Inflammatory macrophage treated with lipopolysaccharide for 1 hour (primary cell): ENCODE data around the gene TIPRL.

Experiments
- DNase-seq, 2 donors: peaks; one replicate each; pipeline ENCODE4 v3.0.0-alpha.2; 2020 to 2022

TIPRL gene

DNA sequence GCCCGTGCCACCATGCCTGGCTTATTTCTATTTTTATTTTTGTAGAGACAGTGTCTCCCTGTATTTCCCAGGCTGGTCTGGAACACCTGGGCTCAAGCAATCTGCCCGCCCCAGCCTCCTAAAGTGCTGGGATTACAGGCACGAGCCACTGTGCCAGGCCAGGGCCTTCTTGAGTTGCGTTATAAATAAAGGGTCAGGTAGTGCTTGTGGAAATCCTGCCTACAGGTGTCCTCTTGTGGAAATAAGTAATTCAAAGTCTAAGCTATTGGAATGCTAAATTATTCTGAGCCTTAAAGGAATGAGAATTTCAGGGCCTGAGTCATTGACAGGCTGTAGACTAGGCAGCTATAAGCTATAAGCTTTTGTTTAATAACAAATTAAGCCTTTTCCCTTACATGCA lies 38.9 kb downstream of the TIPRL start:
- DNase-seq = no peak

DNA sequence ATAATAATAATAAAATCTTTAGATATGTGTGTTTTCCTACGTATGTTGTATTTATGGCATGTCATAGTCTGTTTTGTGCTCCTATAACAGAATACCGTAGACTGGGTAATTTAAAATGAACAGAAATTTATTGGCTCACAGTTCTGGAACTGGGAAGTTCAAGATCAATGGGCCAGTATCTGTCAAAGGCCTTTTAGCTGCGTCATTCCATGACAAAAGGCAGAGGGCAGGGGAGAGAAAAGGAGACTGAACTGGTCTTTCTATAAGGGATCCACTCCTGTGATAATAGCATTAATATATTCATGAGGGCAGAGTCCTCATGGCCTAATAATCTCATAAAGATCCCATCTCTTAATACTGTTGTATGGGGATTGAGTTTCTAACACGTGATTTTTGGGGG lies 39.9 kb downstream of the TIPRL start:
- DNase-seq = no peak

DNA sequence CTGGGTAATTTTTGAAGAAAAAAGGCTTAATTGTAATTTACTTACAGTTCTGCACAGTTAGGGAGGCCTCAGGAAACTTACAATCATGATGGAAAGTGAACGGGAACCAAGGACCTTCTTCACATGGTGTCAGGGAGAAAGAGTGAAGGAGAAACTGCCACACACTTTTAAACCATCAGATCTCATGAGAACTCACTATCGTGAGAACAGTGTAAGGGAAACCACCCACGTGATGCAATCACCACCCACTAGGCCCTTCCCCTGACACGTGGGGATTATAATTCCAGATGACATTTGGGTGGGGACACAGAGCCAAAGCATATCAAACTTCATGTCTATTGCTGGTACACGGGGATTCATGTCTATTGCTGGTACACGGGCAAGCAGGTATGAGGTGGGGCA lies 41.7 kb downstream of the TIPRL start:
- peak in 1 of 2 donors; percentile 41 for DNase-seq

DNA sequence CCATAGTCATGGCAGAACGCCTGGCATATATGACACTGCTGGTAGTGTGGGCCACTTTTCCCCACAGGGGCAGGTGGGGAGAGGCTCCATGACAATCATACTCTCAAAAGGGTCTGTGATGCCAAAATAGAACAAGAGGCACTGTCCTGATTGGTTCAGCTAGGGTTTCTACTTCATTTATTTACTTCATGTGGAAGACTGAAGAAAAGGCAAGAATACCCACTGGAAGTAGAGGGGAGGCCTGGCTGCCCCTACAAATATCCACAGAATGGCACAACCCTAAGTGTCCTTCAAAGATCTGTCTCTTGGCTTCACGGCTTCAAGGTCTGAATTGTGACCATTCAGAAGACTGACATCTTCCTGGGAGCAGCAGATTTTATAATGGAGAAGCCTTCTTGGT lies 42.5 kb downstream of the TIPRL start:
- DNase-seq = no peak

DNA sequence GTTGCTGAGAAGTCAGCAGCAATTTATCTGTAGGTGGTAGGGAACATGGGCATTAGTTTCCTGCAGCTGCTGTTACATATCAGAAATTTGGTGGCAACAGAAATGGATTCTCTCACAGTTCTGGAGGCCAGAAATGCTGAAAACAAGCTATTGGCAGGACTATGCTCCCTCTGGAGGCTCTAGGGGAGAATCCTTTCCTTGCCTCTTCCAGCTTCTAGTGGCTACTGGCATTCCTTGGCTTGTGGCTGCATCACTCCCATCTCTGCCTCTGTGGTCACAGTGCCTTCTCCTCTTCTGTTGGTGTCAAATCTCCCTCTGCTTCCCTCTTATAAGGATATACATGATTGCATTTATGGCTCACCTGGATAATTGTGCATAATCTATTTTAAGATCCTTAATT lies 44.5 kb downstream of the TIPRL start:
- DNase-seq = no peak

DNA sequence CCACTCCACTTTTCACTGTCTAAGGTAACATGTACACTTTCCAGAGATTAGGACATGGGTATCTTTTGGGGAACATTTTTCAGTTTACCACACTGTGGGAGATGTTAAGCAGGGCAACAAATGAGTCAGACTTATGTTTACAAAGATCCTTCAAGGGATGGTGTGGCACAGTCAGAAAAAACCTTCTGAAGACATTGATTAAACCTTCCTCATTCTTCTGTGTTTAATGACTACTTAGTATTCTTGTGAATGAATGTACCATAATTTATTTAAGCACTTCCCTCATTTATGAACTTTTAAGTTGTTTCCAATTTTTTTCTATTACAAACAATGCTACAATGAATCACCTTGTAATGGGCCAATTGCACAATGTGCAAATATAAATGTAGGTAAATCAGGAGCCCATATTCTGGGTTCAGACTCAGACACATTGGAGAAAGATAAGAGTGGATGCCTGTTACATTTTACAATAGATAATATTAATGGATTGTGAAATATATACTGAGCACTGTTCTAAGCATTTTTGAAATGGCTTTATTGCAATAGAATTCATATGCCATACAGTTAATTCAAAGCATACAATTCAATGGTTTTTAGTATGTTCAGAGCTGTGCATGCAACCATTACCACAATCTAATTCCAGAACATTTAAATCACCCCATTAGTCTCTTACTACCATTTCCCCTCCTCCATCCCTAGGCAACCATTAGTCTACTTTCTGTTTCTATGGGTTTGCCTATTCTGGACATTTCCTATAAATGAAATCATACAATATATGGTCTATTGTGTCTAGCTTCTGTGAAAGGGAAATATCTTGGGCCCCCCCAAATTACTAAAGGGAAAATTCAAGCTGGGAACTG lies 45.1 kb downstream of the TIPRL start:
- DNase-seq = peak in 1 of 2 donors; percentile 48

DNA sequence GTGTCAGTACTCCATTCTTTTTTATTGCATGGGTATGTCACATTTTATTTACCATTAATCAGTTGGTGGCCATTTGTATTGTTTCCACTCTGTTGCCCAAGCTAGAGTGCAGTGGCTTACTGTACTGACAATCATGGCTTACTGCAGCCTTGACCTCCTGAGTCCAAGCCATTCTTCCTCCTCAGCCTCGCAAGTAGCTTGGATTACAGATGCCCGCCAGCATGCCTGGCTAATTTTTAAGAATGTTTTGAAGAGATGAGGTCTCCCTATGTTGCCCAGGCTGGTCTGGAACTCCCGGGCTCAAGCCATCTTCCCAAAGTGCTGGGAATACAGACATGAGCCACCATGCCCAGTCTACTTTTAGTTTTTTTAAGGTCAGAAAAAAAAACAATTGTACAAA lies 46.2 kb downstream of the TIPRL start:
- DNase-seq = no peak

DNA sequence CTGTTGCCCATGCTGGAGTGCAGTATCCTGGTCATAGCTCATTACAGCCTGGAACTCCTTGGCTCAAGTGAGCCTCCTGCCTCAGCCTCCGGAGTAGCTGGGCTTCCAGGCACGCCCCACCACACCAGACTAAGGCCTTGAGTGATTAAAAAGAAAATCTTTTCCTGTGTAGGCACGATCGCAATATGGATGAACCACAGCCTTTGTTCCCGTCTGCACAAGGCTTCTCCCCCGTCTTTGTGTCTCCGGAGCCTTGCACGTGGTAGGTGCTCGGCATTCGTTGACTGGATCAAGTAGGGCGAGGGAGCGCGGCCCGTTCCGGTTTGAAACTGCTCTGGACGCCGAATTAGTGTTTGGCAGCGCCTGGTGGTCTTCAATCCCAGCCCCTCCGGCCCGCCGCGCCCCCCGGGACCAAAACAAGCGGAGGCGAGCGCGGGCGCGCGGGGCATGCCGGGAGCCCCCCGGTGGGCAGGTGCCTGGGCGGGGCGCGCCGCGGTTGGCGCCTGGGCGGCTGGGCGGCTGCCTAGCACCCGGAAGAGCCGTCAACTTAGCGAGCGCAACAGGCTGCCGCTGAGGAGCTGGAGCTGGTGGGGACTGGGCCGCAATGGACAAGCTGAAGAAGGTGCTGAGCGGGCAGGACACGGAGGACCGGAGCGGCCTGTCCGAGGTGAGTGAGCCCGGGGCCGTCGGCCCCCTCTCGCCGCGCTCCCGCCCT lies 46.9 kb downstream of the TIPRL start, which contains the start of gene SFT2D2:
Gene SFT2D2 (plus strand): TSS at position 529 of the 715 bp plus-strand sequence. CDS start 76 bp downstream, at position 605.
- peak; percentile 74 to 77 for DNase-seq

DNA sequence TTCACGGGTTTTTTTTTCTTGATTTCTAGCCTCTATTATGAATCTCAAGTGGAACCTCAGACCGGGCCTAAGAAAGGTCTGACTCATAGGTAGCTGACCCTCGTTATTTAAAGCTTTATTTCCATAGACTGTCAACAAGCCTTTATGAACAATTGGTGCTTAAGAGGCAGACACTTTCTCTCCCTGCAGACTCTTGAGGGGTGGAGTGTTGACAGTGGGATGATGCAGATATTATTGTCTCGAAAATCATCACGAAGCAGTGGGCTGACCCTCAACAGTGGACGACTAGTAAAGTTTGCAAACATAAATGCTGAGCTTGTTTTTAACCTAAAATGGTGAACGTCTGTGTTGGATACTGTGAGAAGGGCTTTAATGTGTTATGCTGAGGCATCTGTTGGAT lies 48.9 kb downstream of the TIPRL start:
- DNase-seq = no peak

DNA sequence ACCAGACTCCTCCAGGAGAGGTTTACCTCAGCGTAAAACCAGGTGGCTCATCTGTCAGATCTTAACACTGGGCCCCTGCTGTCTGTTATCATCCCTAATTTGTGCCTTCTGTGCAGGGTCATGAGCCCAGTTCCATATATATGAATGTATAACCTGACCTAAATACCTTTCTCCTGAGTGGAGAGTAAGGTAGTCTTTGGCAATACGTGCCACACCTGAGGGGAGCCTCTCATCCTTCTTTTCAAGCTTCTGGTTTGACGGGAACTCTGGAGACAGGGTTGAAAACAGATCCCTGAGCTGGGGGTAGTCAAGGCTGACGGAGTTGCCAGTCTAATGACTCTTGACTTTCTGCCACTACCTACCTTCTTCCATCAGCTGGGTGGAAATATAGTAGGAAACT lies 51.1 kb downstream of the TIPRL start:
- DNase-seq = no peak

DNA sequence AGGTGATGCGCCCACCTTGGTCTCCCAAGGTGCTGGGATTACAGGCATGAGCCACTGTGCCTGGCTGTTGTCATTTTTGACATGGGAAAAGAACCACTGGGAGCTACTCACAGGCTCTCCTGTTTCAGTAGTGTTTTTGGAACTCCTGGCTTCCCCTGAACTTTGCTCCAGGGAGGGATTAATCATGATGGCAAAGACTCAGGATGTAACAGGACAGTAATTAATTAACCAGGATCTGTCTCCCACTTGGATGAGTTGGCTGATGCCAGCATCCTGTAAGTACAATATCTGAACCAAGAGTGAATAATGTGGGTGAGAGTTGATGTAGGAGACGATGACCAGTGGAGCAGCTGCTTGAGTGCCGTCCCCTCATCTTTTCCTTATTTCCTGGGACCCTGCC lies 51.9 kb downstream of the TIPRL start:
- no peak for DNase-seq

DNA sequence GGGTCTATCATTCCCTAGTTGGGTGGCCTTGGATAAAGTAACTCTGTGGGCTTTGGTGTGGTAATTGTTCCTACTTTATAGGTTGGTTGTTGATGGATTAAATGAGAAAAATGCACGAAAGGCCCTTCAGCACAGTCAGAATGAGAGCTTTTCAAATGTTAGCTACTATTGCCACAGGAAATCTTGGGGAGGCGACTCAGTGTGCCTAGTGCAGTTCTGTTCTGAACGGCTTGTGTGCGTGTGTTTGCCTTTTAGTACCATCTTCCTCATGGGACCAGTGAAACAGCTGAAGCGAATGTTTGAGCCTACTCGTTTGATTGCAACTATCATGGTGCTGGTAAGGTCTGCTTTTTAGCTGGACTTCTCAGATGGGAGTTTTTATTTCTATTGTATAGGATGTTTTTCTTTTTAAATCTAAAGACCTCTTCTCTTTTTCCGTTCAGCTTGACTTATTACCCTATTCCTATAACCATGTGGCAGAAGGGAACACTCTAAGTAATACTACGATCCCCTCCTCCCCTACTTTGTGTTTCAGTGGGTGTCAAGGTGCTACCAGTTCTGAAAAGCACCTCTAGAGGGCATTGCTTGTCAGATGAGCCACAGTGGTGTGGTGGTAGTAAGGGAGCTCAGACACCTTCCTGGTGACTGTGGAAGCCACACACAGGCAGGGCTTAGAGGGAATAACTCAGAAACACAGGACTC lies 56.2 kb downstream of the TIPRL start:
- peak in 1 of 2 donors; percentile 37 for DNase-seq

DNA sequence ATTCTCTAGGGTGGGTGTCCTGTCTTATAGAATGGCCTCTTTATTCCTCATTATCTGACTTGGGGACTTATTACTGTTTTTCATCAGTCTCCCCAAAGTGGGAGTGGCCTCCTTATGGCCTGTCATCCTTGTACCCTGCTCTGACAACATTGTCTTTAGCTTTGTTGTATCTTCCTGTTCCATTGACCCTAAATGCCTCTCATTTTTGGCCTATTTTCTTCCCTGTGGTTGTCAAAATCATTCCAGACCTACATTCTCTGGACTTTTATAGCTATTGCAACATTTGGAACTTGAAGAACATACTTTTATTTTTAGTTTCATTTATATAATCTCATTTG lies 56.8 kb downstream of the TIPRL start:
- DNase-seq = no peak

DNA sequence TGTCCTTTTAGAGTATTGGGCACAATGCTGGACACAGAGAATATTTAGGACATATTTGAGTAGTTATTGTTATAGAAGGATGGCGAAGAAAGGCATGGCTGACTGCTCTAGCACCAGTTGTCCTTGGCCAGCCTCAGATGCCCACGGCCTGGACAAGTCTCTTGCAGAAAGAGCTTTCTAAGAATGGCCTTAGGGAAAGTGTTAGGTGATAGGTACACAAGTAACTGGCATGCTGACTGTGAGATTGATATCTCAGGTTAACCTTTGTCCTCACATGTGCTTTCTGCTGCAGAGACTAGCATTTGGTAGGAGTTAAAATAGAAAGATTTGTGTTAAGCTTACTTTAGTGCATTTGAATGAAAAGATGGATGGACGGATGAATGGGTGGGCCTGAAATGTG lies 57.2 kb downstream of the TIPRL start:
- DNase-seq = no peak

DNA sequence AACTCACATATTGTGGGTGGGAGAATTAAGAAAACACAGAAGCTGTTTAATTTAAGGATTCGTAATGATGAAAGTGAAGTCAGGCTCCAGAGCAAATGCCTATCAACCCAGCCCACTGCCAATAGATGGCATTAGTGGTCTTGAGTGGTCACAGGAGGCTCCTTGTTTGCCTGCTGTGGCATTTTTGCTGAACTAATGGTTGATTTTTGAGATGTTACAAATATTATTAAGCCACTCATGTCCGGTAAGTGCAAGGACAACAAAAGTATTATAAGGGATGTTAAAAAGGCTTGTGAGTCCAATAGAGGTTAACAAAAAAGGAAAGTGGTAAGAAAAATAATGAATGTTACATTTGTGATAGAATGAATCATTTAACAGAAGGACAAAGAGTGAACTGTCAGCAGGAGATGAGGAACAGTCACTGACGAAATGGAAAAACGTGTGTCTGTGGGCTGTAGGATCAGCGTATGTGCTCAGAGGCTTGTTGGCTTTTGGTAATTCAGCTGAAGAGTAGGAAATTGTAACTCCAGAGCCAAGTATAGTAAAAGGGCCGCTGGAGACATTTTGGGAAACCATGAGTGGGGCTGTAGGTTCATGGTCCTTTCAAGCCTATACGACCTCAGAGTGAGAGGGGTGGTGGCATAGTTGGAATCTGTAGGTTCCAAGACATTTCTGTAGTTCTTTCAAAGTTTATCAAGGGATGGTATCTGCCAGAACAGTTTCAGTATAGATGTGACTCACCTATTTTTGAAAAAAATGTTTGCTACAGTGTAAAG lies 58.3 kb downstream of the TIPRL start:
- DNase-seq = no peak

DNA sequence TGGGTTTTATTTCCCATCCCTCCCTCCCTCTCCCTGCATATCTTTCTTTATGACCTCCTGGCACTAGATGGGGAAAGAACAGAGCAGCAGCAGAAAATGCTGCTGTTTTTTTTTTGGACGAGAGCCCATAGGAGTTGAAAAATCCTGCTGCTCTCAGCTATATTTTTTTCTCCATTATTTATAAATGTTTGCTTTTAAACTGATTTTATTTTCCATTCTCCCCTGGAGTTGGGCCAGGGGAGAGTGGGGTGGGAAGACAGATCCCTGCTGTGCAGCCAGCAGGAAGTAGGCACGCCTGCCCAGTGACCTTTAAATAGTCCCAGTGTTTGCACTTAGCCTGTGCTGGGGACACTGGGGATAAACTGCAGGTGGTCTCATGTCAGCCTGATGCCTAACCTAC lies 64.4 kb downstream of the TIPRL start:
- no peak for DNase-seq

DNA sequence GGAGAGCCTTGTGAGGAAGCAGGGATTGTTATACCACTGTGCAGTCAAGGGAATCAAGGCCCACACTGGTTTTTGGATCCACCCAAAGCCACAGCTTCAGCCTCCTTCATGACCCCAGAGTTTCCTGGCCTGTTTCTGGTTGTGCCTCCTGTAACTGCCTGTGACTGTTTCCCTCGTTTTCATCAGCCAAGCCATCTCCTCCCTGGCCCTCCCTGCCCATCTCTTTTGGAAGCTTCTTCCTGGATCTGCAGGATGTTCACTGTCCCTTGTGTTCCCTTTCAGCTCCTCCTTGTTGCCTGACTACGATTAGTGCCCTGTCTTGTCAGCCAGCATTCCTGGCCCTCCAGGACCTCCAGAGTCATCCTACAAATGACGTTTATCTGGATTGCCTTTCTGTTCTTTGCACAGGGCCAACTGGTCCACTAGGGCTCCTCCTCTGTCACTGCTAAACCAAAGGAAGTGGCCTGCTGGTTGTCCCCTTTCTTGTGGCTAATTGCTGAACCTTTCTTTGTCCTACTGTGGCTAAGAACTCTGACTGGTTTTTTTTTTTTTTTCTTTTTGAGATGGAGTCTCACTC lies 65.0 kb downstream of the TIPRL start:
- no peak for DNase-seq

DNA sequence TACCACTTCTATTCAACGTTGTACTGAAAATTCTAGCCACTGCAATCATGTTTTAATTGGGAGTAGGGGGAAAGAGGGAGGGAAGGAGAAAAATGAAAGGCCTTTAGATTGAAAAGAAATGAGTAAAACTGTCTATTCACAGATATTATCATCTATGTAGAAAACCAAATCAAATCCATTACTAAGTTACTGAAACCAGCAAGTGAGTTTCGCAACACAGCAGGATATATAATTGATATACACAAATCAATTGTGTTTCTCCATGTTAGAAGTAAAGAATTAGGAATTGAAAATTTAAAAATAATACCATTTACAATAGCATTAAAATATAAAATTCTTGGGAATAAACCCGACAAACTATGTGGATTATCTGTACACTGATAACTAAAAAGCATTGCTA lies 66.3 kb downstream of the TIPRL start:
- no peak for DNase-seq

DNA sequence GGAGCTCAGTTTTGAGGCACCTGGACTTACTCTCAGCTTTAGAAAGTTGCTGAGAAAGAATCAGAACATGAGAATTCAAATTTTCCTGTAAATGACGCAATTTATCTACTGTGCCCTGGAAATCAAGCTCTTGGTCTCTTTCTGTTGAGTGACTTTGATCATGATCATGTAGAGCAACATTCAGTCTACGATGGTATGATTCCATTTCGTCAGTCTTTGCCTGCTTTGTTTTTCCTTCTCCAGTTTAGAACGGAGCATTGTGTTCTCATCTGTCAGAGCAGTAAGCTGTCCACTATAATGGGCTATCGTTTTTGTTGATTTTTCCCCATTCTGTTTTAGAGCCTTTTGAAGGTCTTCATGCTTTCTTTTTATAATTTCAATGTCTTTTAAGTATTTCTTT lies 67.7 kb downstream of the TIPRL start:
- DNase-seq = no peak
